Endothelial cell of umbilical vein (primary cell): ENCODE measurements around the gene POP5. TPM values are rescaled to one million over a fixed set of nuclear protein-coding genes. Genes with fewer than 3 reads are reported as not detected.
"Not testable (repeated sequence)": the region's sequence is repeated elsewhere in the genome, so short reads cannot be mapped to it uniquely, and the experiment has no call there.

ENCODE experiments used
- BruUV-seq: library from RNA; stranded (reverse); fragments of 400-500 nt; replicated peaks from 2 replicates; lab custom pipeline; 2021; lab: Mats Ljungman, UMichigan
- CTCF ChIA-PET: fragments of 300-600, 350-600 bp; sonication (Branson Sonifier 250); formaldehyde crosslinking; loops from one replicate; lab custom pipeline; 2021; ENCODE audit warnings: antibody characterized with exemption, inconsistent platforms; lab: Charles Lee
- POLR2A ChIA-PET: fragments of 300-600, 350-600 bp; sonication (Branson Sonifier 250); formaldehyde crosslinking; loops from one replicate; lab custom pipeline; 2021; ENCODE audit warnings: antibody characterized with exemption, inconsistent platforms; lab: Charles Lee
- DNase-seq: peaks from one replicate; pipeline ENCODE4 v3.0.0-alpha.2; 2011; ENCODE audit warnings: low read depth, low spot score
- FAIRE-seq: peaks from 2 replicates; lab custom pipeline; 2011; peaks lifted over from hg19 to GRCh38; lab: Jason Lieb, UNC
- H2AFZ ChIP-seq: 2 replicates; pipeline ENCODE4 v1.6.0; 2012; ENCODE audit warnings: low read depth, low read length, control low read depth, inconsistent platforms
- H3K27ac ChIP-seq: 2 replicates; pipeline ENCODE4 v1.5.1; 2011; ENCODE audit warnings: low read depth, mild to moderate bottlenecking, control low read depth, low read length, moderate library complexity; ENCODE audit not compliant: insufficient read depth
- H3K27me3 ChIP-seq, 2 experiments: 2 replicates each; pipeline versions ENCODE4 v1.6.0 to v1.6.1; 2011; ENCODE audit warnings: low read length in 2 of 2, mixed read lengths in 1 of 2; ENCODE audit not compliant: control insufficient read depth in 2 of 2, insufficient read depth in 2 of 2
- H3K36me3 ChIP-seq, 2 experiments: 2 replicates in 1 of 2; 3 replicates in 1 of 2; pipeline ENCODE4 v1.5.1; 2011; ENCODE audit warnings: low read length in 2 of 2, mild to moderate bottlenecking in 1 of 2, moderate library complexity in 1 of 2; ENCODE audit not compliant: control insufficient read depth in 2 of 2, insufficient read depth in 2 of 2; ENCODE audit errors: extremely low read depth in 1 of 2
- H3K4me1 ChIP-seq: 3 replicates; pipeline ENCODE4 v1.5.1; 2011; ENCODE audit warnings: mild to moderate bottlenecking, low read length; ENCODE audit not compliant: control insufficient read depth, insufficient read depth; ENCODE audit errors: extremely low read depth
- H3K4me2 ChIP-seq: 2 replicates; pipeline ENCODE4 v1.6.1; 2011; ENCODE audit warnings: low read length, control low read depth, mixed read lengths; ENCODE audit not compliant: insufficient read depth
- H3K4me3 ChIP-seq, 3 experiments: fragments of 200-600 bp in 1 of 3; sonication (generic), shearing (Covaris generic) in 1 of 3; replicated peaks in 1 of 3; 2 replicates each; pipeline ENCODE4 v1.5.1; 2011 to 2016; ENCODE audit warnings: control low read depth in 3 of 3, low read length in 3 of 3, mild to moderate bottlenecking in 2 of 3, inconsistent platforms in 1 of 3, low read depth in 1 of 3, moderate library complexity in 1 of 3; ENCODE audit not compliant: insufficient read depth in 1 of 3
- H3K79me2 ChIP-seq: 2 replicates; pipeline ENCODE4 v1.6.0; 2012; ENCODE audit warnings: low read length, inconsistent platforms; ENCODE audit not compliant: control insufficient read depth, insufficient read depth
- H3K9ac ChIP-seq: replicated peaks from 2 replicates; pipeline ENCODE3; 2011; ENCODE audit warnings: low read length, control low read depth; ENCODE audit not compliant: insufficient read depth; ENCODE audit errors: extremely low read depth
- H3K9me1 ChIP-seq: replicated peaks from 3 replicates; pipeline ENCODE4 v1.6.0; 2011; ENCODE audit warnings: mild to moderate bottlenecking, low read length; ENCODE audit not compliant: control insufficient read depth, insufficient read depth; ENCODE audit errors: extremely low read depth
- H3K9me3 ChIP-seq: replicated peaks from 2 replicates; pipeline ENCODE4 v1.5.1; 2012; ENCODE audit warnings: low read length, inconsistent platforms; ENCODE audit not compliant: control insufficient read depth, insufficient read depth
- H4K20me1 ChIP-seq: replicated peaks from 2 replicates; pipeline ENCODE3; 2011; ENCODE audit warnings: mild to moderate bottlenecking, low read length; ENCODE audit not compliant: control insufficient read depth, insufficient read depth; ENCODE audit errors: extremely low read depth
- CTCF ChIP-seq, 2 donors: IDR thresholded peaks; 1 replicate in 1 of 2; 2 replicates in 1 of 2; pipeline ENCODE4 v1.5.1; 2011; ENCODE audit warnings: low read length in 2 of 2, mild to moderate bottlenecking in 2 of 2, moderate library complexity in 2 of 2, control low read depth in 1 of 2, inconsistent platforms in 1 of 2, low read depth in 1 of 2; ENCODE audit not compliant: insufficient read depth in 1 of 2; ENCODE audit errors: extremely low read depth in 1 of 2
- EZH2 ChIP-seq: IDR thresholded peaks from 2 replicates; pipeline ENCODE4 v1.6.1; 2012; ENCODE audit warnings: borderline replicate concordance, low read depth, mild to moderate bottlenecking, moderate library complexity, low read length, inconsistent platforms; ENCODE audit not compliant: severe bottlenecking
- FOS ChIP-seq: IDR thresholded peaks from 2 replicates; pipeline ENCODE4 v1.6.1; 2011; ENCODE audit warnings: mild to moderate bottlenecking, low read length, moderate library complexity, borderline replicate concordance; ENCODE audit not compliant: insufficient read depth
- GATA2 ChIP-seq: IDR thresholded peaks from 2 replicates; pipeline ENCODE4 v1.7.0; 2011; ENCODE audit warnings: low read depth, mild to moderate bottlenecking, moderate library complexity, mixed read lengths, low read length; ENCODE audit not compliant: insufficient read length, insufficient read depth
- JUN ChIP-seq: IDR thresholded peaks from 2 replicates; pipeline ENCODE4 v1.6.1; 2011; ENCODE audit warnings: borderline replicate concordance, low read depth; ENCODE audit not compliant: insufficient read length, insufficient read depth
- MYC ChIP-seq: IDR thresholded peaks from one replicate; pipeline ENCODE4 v1.6.1; 2011; ENCODE audit warnings: mild to moderate bottlenecking, low read depth, low read length
- POLR2A ChIP-seq: IDR thresholded peaks from 2 replicates; pipeline ENCODE4 v1.6.1; 2012; ENCODE audit warnings: low read depth, mild to moderate bottlenecking, control low read depth, low read length
- POLR2AphosphoS5 ChIP-seq: IDR thresholded peaks from 2 replicates; pipeline ENCODE4 v1.6.1; 2012; ENCODE audit warnings: low read depth, mild to moderate bottlenecking, control low read depth, low read length, moderate library complexity; ENCODE audit not compliant: insufficient read depth
- dilution Hi-C: fragments of 300-500 bp; cut with MboI; formaldehyde crosslinking; loops from one replicate; pipeline ENCODE4 v1.15.0; 2019; ENCODE audit warnings: low sequenced_read_pairs; ENCODE audit not compliant: extremely low pct_ligation_motif_present
- intact Hi-C: fragments of 100-400 bp; cut with micrococcal nuclease; formaldehyde crosslinking; loops from one replicate; pipeline ENCODE4 v1.10.0; 2022
- polyA plus RNA-seq, 4 experiments: library from polyadenylated mRNA; depleted of rRNA in 3 of 4; stranded (reverse) in 3 of 4; unstranded in 1 of 4; fragments of >200 nt; gene quantifications; 2 replicates each; pipeline versions ENCODE4 v1.2.1 to v1.2.3, GENCODE V29; 2011 to 2012; ENCODE audit warnings: missing spikeins in 1 of 4
- total RNA-seq: library from RNA; stranded (reverse); gene quantifications from 2 replicates; pipeline ENCODE4 v1.2.3, GENCODE V29; 2021
- TF ChIP-seq, protein P1 (sequence below): IDR thresholded peaks from 2 replicates; pipeline ENCODE4 v1.6.1; 2011; ENCODE audit not compliant: insufficient read depth, insufficient read length

The POP5 gene
- total and polyA plus RNA-seq, 2 donors (not counting 3 experiments of a cell fraction or from before 2014, with no cell fraction given) = 25.7 to 60.2 TPM

- dilution Hi-C loops = no loop called here
- POLR2A ChIA-PET = no interaction called here
- H3K79me2 ChIP-seq = no peaks in the 10 kb centered on the region
- H4K20me1 ChIP-seq = no peaks in the 10 kb centered on the region
- no peak for FAIRE-seq
- no peaks in the 10 kb centered on the region for H3K36me3 ChIP-seq
- H2AFZ ChIP-seq = no peak overlapping the region
- peaks cover 4 to 13% of the 10 kb centered on the region in 2 experiments for H3K27me3 ChIP-seq
- no peak overlapping the region for H3K27ac ChIP-seq
- no peak overlapping the region for H3K4me3 ChIP-seq
- DNase-seq = no peak
- CTCF ChIA-PET = no interaction called here
- no peaks in the 10 kb centered on the region for H3K9me1 ChIP-seq
- no peaks in the 10 kb centered on the region for H3K9me3 ChIP-seq
- H3K9ac ChIP-seq = no peak overlapping the region
- H3K4me2 ChIP-seq = no peak overlapping the region
- H3K4me1 ChIP-seq = no peaks in the 10 kb centered on the region
- intact Hi-C loops = no loop called here
- BruUV-seq = no TSS peak
- TF ChIP-seq GATA2 = no peak
- no peak for TF ChIP-seq FOS
- TF ChIP-seq JUN = no peak
- TF ChIP-seq EZH2 = no peak
- TF ChIP-seq POLR2AphosphoS5 = no peak
- TF ChIP-seq POLR2A = no peak
- TF ChIP-seq MYC = no peak
- TF ChIP-seq, protein P1, sequence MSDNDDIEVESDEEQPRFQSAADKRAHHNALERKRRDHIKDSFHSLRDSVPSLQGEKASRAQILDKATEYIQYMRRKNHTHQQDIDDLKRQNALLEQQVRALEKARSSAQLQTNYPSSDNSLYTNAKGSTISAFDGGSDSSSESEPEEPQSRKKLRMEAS = no peak
- TF ChIP-seq CTCF (IDR thresholded peaks at IDR 0.05; ENCODE audit: extremely low read depth in 1 of 2, insufficient read depth in 1 of 2, low read depth in 1 of 2, low read length in 2 of 2) = no peak
These were observed 37.9 kb upstream of the POP5 start for GRCh38 chr12:120618954-120619615.

- H2AFZ ChIP-seq, H3K4me2 ChIP-seq, H3K9me3 ChIP-seq, intact Hi-C loops, H3K9ac ChIP-seq, H3K27ac ChIP-seq, BruUV-seq, H3K4me3 ChIP-seq, FAIRE-seq, H3K36me3 ChIP-seq, H3K4me1 ChIP-seq, H4K20me1 ChIP-seq, H3K79me2 ChIP-seq, DNase-seq, POLR2A ChIA-PET, CTCF ChIA-PET, dilution Hi-C loops, H3K9me1 ChIP-seq: not testable (repeated sequence)
- H3K27me3 ChIP-seq = peaks cover 5 to 13% of the 10 kb centered on the region in 2 experiments
These were observed 36.6 kb upstream of the POP5 start for GRCh38 chr12:120617767-120618166.
